NCI-H146 treated with DMSO at 0.1 percent for 48 hours (cell line): ENCODE results near the gene PCDHB10.
A peak's percentile ranks its signal among the peaks of the same experiment; 100 is the strongest.
"Not testable (repeated sequence)": the region's sequence is repeated elsewhere in the genome, so short reads cannot be mapped to it uniquely, and the experiment has no call there.

ENCODE experiments used
- DNase-seq: peaks from one replicate; lab custom pipeline; 2025; ENCODE audit not compliant: unreplicated experiment; lab: John Stamatoyannopoulos, UW

Gene PCDHB10

DNA sequence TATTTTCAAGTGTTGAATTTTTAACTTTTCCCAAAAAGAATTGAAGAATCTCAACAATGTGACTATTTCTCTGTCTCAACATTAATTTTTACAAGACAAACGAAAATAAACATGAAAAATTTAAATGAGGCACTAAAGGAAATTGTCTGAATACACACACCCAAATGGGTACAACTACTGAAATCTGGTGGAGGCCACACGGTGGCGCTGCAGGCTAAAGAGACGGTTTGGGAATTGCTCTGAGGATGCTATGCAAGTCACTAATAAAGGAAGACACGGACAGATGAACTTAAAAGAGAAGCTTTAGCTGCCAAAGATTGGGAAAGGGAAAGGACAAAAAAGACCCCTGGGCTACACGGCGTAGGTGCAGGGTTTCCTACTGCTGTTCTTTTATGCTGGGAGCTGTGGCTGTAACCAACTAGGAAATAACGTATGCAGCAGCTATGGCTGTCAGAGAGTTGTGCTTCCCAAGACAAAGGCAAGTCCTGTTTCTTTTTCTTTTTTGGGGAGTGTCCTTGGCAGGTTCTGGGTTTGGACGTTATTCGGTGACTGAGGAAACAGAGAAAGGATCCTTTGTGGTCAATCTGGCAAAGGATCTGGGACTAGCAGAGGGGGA lies at the start of gene PCDHB10:
PCDHB10 (plus strand) TSS at position 244 of the 616 bp plus-strand sequence; CDS start at position 444, 200 bp downstream.
- DNase-seq: peak; percentile 36

DNA sequence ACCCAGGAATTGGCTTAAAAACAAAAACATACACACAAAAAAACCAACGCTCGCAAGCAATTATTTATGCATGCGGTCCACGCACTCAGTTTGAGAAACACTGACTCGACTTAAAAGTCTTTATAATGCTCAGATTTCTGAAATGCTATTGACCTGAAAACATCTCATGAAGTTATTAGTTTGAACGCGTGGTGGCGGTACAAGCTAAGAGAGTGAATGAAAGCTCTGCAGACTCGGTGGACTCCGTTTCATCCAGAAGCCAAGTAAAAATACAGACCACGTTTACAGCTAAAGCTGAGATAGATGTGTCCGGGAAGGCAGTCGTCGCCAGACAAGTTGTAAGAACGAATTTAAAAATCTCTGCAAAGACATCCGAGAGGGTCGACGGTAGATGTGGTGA lies 42.3 kb upstream of the PCDHB10 start, which contains the start of gene PCDHB6:
PCDHB6 (plus strand) TSS at position 246 of the 400 bp plus-strand sequence. CDS start 201 bp downstream, outside the sequence.
- no peak for DNase-seq

DNA sequence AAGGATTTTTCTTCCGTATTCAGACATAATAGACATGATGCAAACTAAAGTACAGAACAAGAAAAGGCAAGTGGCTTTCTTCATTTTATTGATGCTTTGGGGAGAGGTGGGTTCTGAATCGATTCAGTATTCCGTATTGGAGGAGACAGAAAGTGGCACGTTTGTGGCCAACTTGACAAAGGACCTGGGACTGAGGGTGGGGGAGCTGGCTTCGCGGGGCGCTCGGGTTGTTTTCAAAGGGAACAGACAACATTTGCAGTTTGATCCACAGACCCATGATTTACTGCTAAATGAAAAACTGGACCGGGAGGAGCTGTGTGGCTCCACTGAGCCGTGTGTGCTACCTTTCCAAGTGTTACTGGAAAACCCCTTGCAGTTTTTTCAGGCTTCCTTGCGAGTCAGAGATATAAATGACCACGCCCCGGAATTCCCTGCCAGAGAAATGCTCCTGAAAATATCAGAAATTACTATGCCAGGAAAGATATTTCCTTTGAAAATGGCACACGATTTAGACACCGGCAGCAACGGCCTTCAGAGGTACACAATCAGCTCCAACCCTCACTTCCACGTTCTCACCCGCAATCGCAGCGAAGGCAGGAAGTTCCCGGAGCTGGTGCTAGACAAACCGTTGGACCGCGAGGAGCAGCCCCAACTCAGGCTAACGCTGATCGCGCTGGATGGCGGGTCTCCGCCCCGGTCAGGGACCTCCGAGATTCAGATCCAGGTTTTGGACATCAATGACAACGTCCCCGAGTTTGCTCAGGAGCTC lies 41.7 kb upstream of the PCDHB10 start:
- DNase-seq: no peak

DNA sequence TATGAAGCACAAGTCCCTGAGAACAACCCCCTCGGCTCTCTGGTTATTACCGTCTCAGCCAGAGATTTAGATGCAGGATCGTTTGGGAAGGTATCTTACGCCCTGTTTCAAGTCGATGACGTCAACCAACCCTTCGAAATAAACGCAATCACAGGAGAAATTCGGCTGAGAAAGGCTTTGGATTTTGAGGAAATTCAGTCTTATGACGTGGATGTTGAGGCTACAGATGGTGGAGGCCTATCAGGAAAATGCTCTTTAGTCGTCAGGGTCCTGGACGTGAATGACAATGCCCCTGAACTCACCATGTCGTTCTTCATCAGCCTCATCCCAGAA lies 41.2 kb upstream of the PCDHB10 start:
- DNase-seq: no peak

GRCh38 chr5:141151632-141152031 lies 40.5 kb upstream of the PCDHB10 start:
- not testable (repeated sequence) for DNase-seq

- not testable (repeated sequence) for DNase-seq
Measured at GRCh38 chr5:141152096-141152495, 40.1 kb upstream of the PCDHB10 start.

DNA sequence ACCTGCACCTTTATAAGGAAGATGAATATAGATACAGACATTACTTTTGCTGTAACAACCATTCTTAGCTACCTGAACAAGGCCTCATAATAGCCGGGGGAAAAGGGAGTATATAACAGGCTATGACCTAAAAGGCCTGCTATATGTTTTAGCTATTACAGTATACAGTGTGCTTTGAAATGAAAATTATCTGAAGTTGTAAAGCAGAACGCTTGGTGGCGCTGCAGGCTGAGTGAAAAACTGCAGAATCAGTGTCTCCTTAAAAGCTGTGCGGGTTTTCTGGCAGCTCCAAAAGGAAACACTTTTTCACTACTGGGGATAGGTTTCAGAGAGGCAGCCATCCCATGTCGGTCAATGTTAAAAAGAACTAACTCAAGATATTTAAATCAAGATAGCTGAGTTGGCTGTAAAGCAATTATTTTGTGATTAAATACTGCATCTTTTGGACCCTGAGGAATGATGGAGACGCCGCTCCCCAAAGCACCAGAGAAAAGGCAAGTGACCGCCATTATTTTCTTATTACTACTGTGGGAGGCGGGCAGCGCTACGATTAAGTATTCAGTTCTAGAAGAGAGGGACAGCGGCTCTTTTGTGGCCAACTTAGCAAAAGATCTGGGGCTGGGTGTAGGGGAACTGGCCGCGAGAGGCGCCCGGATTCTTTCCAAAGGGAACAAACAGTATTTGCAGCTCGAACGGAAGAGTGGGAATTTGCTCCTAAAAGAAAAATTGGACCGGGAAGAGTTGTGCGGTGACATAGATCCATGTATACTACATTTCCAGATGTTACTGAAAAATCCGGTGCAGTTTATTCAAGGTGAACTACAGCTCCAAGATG lies 36.4 kb upstream of the PCDHB10 start:
- no peak for DNase-seq

DNA sequence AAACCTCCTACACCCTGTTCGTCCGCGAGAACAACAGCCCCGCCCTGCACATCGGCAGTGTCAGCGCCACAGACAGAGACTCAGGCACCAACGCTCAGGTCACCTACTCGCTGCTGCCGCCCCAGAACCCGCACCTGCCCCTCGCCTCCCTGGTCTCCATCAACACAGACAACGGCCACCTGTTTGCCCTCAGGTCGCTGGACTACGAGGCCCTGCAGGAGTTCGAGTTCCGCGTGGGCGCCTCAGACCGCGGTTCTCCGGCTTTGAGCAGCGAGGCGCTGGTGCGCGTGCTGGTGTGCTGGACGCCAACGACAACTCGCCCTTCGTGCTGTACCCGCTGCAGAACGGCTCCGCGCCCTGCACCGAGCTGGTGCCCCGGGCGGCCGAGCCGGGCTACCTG lies 34.8 kb upstream of the PCDHB10 start:
- not testable (repeated sequence) for DNase-seq

DNA sequence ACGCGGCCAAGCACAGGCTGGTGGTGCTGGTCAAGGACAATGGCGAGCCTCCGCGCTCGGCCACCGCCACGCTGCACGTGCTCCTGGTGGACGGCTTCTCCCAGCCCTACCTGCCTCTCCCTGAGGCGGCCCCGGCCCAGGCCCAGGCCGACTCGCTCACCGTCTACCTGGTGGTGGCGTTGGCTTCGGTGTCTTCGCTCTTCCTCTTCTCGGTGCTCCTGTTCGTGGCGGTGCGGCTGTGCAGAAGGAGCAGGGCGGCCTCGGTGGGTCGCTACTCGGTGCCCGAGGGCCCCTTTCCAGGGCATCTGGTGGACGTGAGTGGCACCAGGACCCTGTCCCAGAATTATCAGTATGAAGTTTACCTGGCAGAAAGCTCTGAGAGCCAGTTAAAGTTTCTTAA lies 34.3 kb upstream of the PCDHB10 start:
- DNase-seq: not testable (repeated sequence)

DNA sequence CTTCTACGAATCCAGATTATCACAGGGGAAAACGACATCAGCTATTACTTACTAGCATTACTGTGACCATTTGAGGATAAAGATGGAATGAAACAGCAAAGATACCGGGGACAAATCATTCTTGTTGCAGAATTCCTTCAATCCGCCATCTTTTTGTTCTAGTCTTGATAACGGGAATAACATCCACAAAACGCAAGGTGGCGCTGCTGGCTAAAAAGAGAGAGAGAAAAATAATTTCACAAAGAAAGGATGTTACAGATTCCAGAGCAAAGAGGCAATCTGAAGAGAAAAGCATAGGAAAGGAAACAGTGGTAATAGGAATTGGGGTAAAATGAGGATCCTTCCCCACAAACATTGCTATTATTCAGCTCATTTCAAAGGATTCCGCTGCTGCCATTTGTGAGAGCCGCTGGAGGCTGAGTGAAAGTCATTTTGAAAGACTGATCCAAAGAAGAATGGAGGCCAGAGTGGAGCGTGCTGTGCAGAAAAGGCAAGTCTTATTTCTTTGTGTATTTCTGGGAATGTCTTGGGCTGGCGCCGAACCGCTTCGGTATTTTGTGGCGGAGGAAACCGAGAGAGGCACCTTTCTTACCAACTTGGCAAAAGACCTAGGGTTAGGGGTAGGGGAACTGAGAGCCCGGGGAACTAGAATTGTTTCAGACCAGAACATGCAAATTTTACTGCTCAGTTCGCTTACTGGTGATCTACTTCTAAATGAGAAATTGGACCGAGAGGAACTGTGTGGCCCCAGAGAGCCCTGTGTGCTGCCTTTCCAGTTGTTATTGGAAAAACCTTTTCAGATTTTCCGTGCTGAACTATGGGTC lies 19.6 kb upstream of the PCDHB10 start, which contains the start of gene PCDHB7:
PCDHB7 (plus strand) TSS at position 264 of the 824 bp plus-strand sequence; CDS start at position 456, 192 bp downstream.
- no peak for DNase-seq

GRCh38 chr5:141174291-141175104 lies 17.7 kb upstream of the PCDHB10 start:
- not testable (repeated sequence) for DNase-seq

GRCh38 chr5:141175933-141176332 lies 16.2 kb upstream of the PCDHB10 start:
- no peak for DNase-seq

- peak; percentile 38 for DNase-seq
Measured at GRCh38 chr5:141177577-141178191, 14.5 kb upstream of the PCDHB10 start, which contains the start of gene PCDHB8. Gene PCDHB8 (plus strand): TSS chr5:141177790. CDS start chr5:141178035, 245 bp downstream.

DNA sequence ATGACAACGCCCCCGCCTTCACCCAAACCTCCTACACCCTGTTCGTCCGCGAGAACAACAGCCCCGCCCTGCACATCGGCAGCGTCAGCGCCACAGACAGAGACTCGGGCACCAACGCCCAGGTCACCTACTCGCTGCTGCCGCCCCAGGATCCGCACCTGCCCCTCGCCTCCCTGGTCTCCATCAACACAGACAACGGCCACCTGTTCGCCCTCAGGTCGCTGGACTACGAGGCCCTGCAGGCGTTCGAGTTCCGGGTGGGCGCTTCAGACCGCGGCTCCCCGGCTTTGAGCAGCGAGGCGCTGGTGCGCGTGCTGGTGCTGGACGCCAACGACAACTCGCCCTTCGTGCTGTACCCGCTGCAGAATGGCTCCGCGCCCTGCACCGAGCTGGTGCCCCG lies 12.8 kb upstream of the PCDHB10 start:
- not testable (repeated sequence) for DNase-seq

GRCh38 chr5:141179876-141180275 lies 12.3 kb upstream of the PCDHB10 start:
- not testable (repeated sequence) for DNase-seq

GRCh38 chr5:141180313-141180712 lies 11.8 kb upstream of the PCDHB10 start:
- DNase-seq: no peak

GRCh38 chr5:141182248-141182647 lies 9.9 kb upstream of the PCDHB10 start, which contains the start of gene PCDHB16:
Gene PCDHB16 (plus strand): TSS chr5:141182387. CDS start chr5:141182560, 173 bp downstream.
- no peak for DNase-seq

GRCh38 chr5:141184117-141184855 lies 7.9 kb upstream of the PCDHB10 start:
- DNase-seq: not testable (repeated sequence)
